AG04449 (cell line): ENCODE results near the gene SMC5.

ENCODE experiments used
- CTCF ChIA-PET: fragments of 350-600 bp; formaldehyde crosslinking; extraction: SDS; loops from one replicate; lab custom pipeline; 2021; ENCODE audit warnings: antibody characterized with exemption; lab: Yijun Ruan, JAX
- POLR2A ChIA-PET: fragments of 400-600, 350-600 bp; formaldehyde crosslinking; extraction: SDS; loops from one replicate; lab custom pipeline; 2020; ENCODE audit warnings: antibody characterized with exemption, inconsistent platforms; lab: Yijun Ruan, JAX
- DNase-seq: peaks from one replicate; pipeline ENCODE4 v3.0.0-alpha.2; 2010; ENCODE audit warnings: low read depth, low spot score
- H3K4me3 ChIP-seq: 2 replicates; pipeline ENCODE4 v1.5.1; 2011; ENCODE audit warnings: low read depth, mild to moderate bottlenecking, control low read depth, low read length
- TF ChIP-seq, protein P1 (sequence below): IDR thresholded peaks from one replicate; pipeline ENCODE4 v1.5.1; 2011; ENCODE audit warnings: mild to moderate bottlenecking, moderate library complexity, low read length, control low read depth, inconsistent platforms; ENCODE audit not compliant: insufficient read depth; ENCODE audit errors: missing control alignments

SMC5 gene

DNA sequence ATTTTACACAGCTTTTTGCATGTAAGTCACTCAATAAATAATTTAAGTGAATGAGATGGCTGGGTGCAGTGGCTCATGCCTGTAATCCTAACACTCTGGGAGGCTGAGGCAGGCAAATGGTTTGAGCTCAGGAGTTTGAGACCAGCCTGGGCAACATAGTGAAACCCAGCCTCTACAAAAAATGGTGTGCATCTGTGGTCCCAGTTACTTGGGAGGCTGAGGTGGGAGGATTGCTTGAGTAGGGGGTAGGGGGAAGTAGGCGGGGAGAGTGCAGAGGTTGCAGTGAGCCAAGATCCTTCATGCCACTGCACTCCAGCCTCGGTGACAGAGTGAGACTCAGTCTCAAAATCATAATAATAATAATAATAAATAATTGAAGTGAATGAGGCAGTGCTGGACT lies 145.5 kb downstream of the SMC5 start:
- DNase-seq = no peak
- TF ChIP-seq, protein P1, sequence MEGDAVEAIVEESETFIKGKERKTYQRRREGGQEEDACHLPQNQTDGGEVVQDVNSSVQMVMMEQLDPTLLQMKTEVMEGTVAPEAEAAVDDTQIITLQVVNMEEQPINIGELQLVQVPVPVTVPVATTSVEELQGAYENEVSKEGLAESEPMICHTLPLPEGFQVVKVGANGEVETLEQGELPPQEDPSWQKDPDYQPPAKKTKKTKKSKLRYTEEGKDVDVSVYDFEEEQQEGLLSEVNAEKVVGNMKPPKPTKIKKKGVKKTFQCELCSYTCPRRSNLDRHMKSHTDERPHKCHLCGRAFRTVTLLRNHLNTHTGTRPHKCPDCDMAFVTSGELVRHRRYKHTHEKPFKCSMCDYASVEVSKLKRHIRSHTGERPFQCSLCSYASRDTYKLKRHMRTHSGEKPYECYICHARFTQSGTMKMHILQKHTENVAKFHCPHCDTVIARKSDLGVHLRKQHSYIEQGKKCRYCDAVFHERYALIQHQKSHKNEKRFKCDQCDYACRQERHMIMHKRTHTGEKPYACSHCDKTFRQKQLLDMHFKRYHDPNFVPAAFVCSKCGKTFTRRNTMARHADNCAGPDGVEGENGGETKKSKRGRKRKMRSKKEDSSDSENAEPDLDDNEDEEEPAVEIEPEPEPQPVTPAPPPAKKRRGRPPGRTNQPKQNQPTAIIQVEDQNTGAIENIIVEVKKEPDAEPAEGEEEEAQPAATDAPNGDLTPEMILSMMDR = no peak
- POLR2A ChIA-PET = interaction anchor here (1.0 kb wide), 1 partner anchor 205 kb away, joined by 4 read pairs; no protein-coding TSS in a partner anchor
- CTCF ChIA-PET = interaction anchor here (1.1 to 2.8 kb wide), 4 partner anchors 13 to 198 kb away, joined by 4 to 13 read pairs (median 6); no protein-coding TSS in a partner anchor
- H3K4me3 ChIP-seq = no peak overlapping the region
